IPS-11a (cell line): ENCODE results near the gene ABLIM1.
A peak's percentile ranks its signal among the peaks of the same experiment; 100 is the strongest.

Experiments used
- H3K4me3 ChIP-seq: one replicate; pipeline ENCODE4 v1.5.1; 2013; ENCODE audit warnings: low read depth, low read length, control low read depth

The ABLIM1 gene

GRCh38 chr10:114649217-114649903, 8.7 kb downstream of the ABLIM1 start:
- no peak overlapping the region for H3K4me3 ChIP-seq

- no peak overlapping the region for H3K4me3 ChIP-seq
Measured at GRCh38 chr10:114648368-114648767, 9.7 kb downstream of the ABLIM1 start.

GRCh38 chr10:114647545-114648138, 10.4 kb downstream of the ABLIM1 start:
- no peak overlapping the region for H3K4me3 ChIP-seq

- no peak overlapping the region for H3K4me3 ChIP-seq
Measured at GRCh38 chr10:114646426-114646825, 11.6 kb downstream of the ABLIM1 start.

GRCh38 chr10:114645706-114646105, 12.4 kb downstream of the ABLIM1 start:
- H3K4me3 ChIP-seq = no peak overlapping the region

GRCh38 chr10:114643158-114643557, 14.9 kb downstream of the ABLIM1 start:
- H3K4me3 ChIP-seq = no peak overlapping the region

- H3K4me3 ChIP-seq = no peak overlapping the region
Measured at GRCh38 chr10:114642729-114643128, 15.3 kb downstream of the ABLIM1 start.

GRCh38 chr10:114638821-114639625, 19.1 kb downstream of the ABLIM1 start:
- no peak overlapping the region for H3K4me3 ChIP-seq

GRCh38 chr10:114635797-114636550, 22.1 kb downstream of the ABLIM1 start:
- no peak overlapping the region for H3K4me3 ChIP-seq

- H3K4me3 ChIP-seq = no peak overlapping the region
Measured at GRCh38 chr10:114635101-114635500, 23.0 kb downstream of the ABLIM1 start.

GRCh38 chr10:114634609-114634979, 23.5 kb downstream of the ABLIM1 start:
- H3K4me3 ChIP-seq = no peak overlapping the region

GRCh38 chr10:114632869-114633715, 25.0 kb downstream of the ABLIM1 start:
- no peak overlapping the region for H3K4me3 ChIP-seq

- H3K4me3 ChIP-seq = peak overlapping the region; percentile 47
Measured at GRCh38 chr10:114631666-114632417, 26.2 kb downstream of the ABLIM1 start.

- peak overlapping the region; percentile 47 for H3K4me3 ChIP-seq
Measured at GRCh38 chr10:114631090-114631665, 26.9 kb downstream of the ABLIM1 start.

- H3K4me3 ChIP-seq = no peak overlapping the region
Measured at GRCh38 chr10:114629824-114630730, 28.0 kb downstream of the ABLIM1 start.

GRCh38 chr10:114629083-114629823, 28.8 kb downstream of the ABLIM1 start:
- no peak overlapping the region for H3K4me3 ChIP-seq

- no peak overlapping the region for H3K4me3 ChIP-seq
Measured at GRCh38 chr10:114628106-114628505, 30.0 kb downstream of the ABLIM1 start.

GRCh38 chr10:114626841-114627240, 31.2 kb downstream of the ABLIM1 start:
- H3K4me3 ChIP-seq = no peak overlapping the region
